HEK293 (cell line): ENCODE measurements around the gene ATG4B.
A peak's percentile ranks its signal among the peaks of the same experiment; 100 is the strongest.

Experiments
- CTCF ChIA-PET: fragments of 350-600 bp; formaldehyde crosslinking; extraction: SDS; loops from one replicate; lab custom pipeline; 2021; ENCODE audit warnings: antibody characterized with exemption; lab: Yijun Ruan, JAX
- POLR2A ChIA-PET: fragments of 300-600 bp; formaldehyde crosslinking; extraction: SDS; loops from one replicate; lab custom pipeline; 2020; ENCODE audit warnings: antibody characterized with exemption, inconsistent platforms; lab: Yijun Ruan, JAX
- H3K27ac ChIP-seq: fragments of 200-500 bp; sonication (Bioruptor generic); 2 replicates; pipeline ENCODE4 v1.5.1; 2014; ENCODE audit warnings: low read depth, low read length, control low read depth, inconsistent platforms; ENCODE audit errors: extremely low read depth
- H3K36me3 ChIP-seq, 2 experiments: fragments of 200-500 bp in 1 of 2; sonication (Bioruptor generic) in 1 of 2; 1 replicate in 1 of 2; 2 replicates in 1 of 2; pipeline ENCODE4 v1.5.1; 2014 to 2017; ENCODE audit warnings: inconsistent platforms in 2 of 2, low read length in 2 of 2; ENCODE audit not compliant: control insufficient read depth in 2 of 2, insufficient read depth in 1 of 2
- H3K4me1 ChIP-seq: fragments of 200-500 bp; sonication (Bioruptor generic); 2 replicates; pipeline ENCODE4 v1.5.1; 2014; ENCODE audit warnings: mild to moderate bottlenecking, low read length, inconsistent platforms; ENCODE audit not compliant: control insufficient read depth, insufficient read depth
- H3K4me3 ChIP-seq: 2 replicates; pipeline ENCODE4 v1.5.1; 2011; ENCODE audit warnings: low read depth, mild to moderate bottlenecking, control low read depth, low read length, moderate library complexity
- H3K9me3 ChIP-seq: fragments of 200-500 bp; sonication (Bioruptor generic); 2 replicates; pipeline ENCODE4 v1.5.1; 2014; ENCODE audit warnings: low read depth, low read length, inconsistent platforms; ENCODE audit not compliant: control insufficient read depth, insufficient read depth
- GLIS1 ChIP-seq: fragments of 450-650 bp; formaldehyde crosslinking; IDR thresholded peaks from 2 replicates; pipeline ENCODE4 v1.5.1; 2016; ENCODE audit warnings: missing biosample characterization, missing genetic modification characterization
- HOXD13 ChIP-seq: sonication (generic); formaldehyde crosslinking; IDR thresholded peaks from 2 replicates; pipeline ENCODE4 v1.8.0; 2022; ENCODE audit warnings: missing genetic modification reagents, borderline replicate concordance
- KLF16 ChIP-seq: fragments of 450-650 bp; formaldehyde crosslinking; IDR thresholded peaks from 2 replicates; pipeline ENCODE4 v1.5.1; 2017; ENCODE audit warnings: missing biosample characterization, missing genetic modification characterization
- SP2 ChIP-seq: fragments of 450-650 bp; formaldehyde crosslinking; IDR thresholded peaks from 2 replicates; pipeline ENCODE4 v1.5.1; 2016; ENCODE audit warnings: missing biosample characterization, missing genetic modification characterization
- TCF7L2 ChIP-seq: IDR thresholded peaks from 2 replicates; pipeline ENCODE4 v1.6.1; 2011; ENCODE audit warnings: low read depth, mild to moderate bottlenecking, inconsistent platforms, low read length, moderate library complexity, borderline replicate concordance
- WT1 ChIP-seq: fragments of 450-650 bp; formaldehyde crosslinking; IDR thresholded peaks from 2 replicates; pipeline ENCODE4 v1.5.1; 2016; ENCODE audit warnings: missing biosample characterization, missing genetic modification characterization
- YY1 ChIP-seq: fragments of 450-650 bp; formaldehyde crosslinking; IDR thresholded peaks from 2 replicates; pipeline ENCODE4 v1.5.1; 2018; ENCODE audit warnings: missing biosample characterization, missing genetic modification characterization
- ZBTB17 ChIP-seq: fragments of 450-650 bp; formaldehyde crosslinking; IDR thresholded peaks from 2 replicates; pipeline ENCODE4 v1.5.1; 2016; ENCODE audit warnings: missing biosample characterization, missing genetic modification characterization
- ZIC2 ChIP-seq: fragments of 450-650 bp; formaldehyde crosslinking; IDR thresholded peaks from 2 replicates; pipeline ENCODE4 v1.5.1; 2016; ENCODE audit warnings: missing biosample characterization, missing genetic modification characterization
- ZNF184 ChIP-seq: fragments of 450-650 bp; IDR thresholded peaks from 2 replicates; pipeline ENCODE4 v1.5.1; 2018; ENCODE audit warnings: missing biosample characterization, mild to moderate bottlenecking, missing genetic modification characterization
- ZNF19 ChIP-seq: fragments of 450-650 bp; formaldehyde crosslinking; IDR thresholded peaks from 2 replicates; pipeline ENCODE4; 2016; ENCODE audit warnings: missing biosample characterization, missing genetic modification characterization, low read depth
- ZNF341 ChIP-seq: fragments of 450-650 bp; formaldehyde crosslinking; IDR thresholded peaks from 2 replicates; pipeline ENCODE4; 2016; ENCODE audit warnings: low read depth, missing biosample characterization, missing genetic modification characterization
- ZNF48 ChIP-seq: fragments of 450-650 bp; formaldehyde crosslinking; IDR thresholded peaks from 2 replicates; pipeline ENCODE4 v1.5.1; 2016; ENCODE audit warnings: missing biosample characterization, missing genetic modification characterization
- ZNF555 ChIP-seq: fragments of 450-650 bp; formaldehyde crosslinking; conservative IDR thresholded peaks from 2 replicates; pipeline ENCODE4 v1.5.1; 2017; ENCODE audit warnings: missing biosample characterization, mild to moderate bottlenecking, missing genetic modification characterization, inconsistent platforms
- ZNF600 ChIP-seq: fragments of 450-650 bp; formaldehyde crosslinking; IDR thresholded peaks from 2 replicates; pipeline ENCODE4 v1.5.1; 2016; ENCODE audit warnings: missing biosample characterization, missing genetic modification characterization
- ZNF621 ChIP-seq: fragments of 450-650 bp; formaldehyde crosslinking; IDR thresholded peaks from 2 replicates; pipeline ENCODE4 v1.5.1; 2017; ENCODE audit warnings: missing biosample characterization, missing genetic modification characterization
- ZNF777 ChIP-seq: fragments of 450-650 bp; formaldehyde crosslinking; IDR thresholded peaks from 2 replicates; pipeline ENCODE4 v1.5.1; 2017; ENCODE audit warnings: missing biosample characterization, missing genetic modification characterization, borderline replicate concordance
- TF ChIP-seq, protein P1 (sequence below): fragments of 450-650 bp; formaldehyde crosslinking; IDR thresholded peaks from 2 replicates; pipeline ENCODE4 v1.5.1; 2016; ENCODE audit warnings: missing biosample characterization, missing genetic modification characterization
- TF ChIP-seq, protein P2 (sequence below): fragments of 450-650 bp; formaldehyde crosslinking; IDR thresholded peaks from 2 replicates; pipeline ENCODE4 v1.5.1; 2016; ENCODE audit warnings: missing biosample characterization, missing genetic modification characterization
- TF ChIP-seq, protein P3 (sequence below): fragments of 450-650 bp; formaldehyde crosslinking; IDR thresholded peaks from 2 replicates; pipeline ENCODE4 v1.5.1; 2016; ENCODE audit warnings: missing biosample characterization, missing genetic modification characterization
- TF ChIP-seq, protein P4 (sequence below): fragments of 450-650 bp; formaldehyde crosslinking; optimal IDR thresholded peaks from 2 replicates; pipeline ENCODE3; 2016; ENCODE audit warnings: missing biosample characterization, mild to moderate bottlenecking, missing genetic modification characterization

Gene ATG4B

DNA sequence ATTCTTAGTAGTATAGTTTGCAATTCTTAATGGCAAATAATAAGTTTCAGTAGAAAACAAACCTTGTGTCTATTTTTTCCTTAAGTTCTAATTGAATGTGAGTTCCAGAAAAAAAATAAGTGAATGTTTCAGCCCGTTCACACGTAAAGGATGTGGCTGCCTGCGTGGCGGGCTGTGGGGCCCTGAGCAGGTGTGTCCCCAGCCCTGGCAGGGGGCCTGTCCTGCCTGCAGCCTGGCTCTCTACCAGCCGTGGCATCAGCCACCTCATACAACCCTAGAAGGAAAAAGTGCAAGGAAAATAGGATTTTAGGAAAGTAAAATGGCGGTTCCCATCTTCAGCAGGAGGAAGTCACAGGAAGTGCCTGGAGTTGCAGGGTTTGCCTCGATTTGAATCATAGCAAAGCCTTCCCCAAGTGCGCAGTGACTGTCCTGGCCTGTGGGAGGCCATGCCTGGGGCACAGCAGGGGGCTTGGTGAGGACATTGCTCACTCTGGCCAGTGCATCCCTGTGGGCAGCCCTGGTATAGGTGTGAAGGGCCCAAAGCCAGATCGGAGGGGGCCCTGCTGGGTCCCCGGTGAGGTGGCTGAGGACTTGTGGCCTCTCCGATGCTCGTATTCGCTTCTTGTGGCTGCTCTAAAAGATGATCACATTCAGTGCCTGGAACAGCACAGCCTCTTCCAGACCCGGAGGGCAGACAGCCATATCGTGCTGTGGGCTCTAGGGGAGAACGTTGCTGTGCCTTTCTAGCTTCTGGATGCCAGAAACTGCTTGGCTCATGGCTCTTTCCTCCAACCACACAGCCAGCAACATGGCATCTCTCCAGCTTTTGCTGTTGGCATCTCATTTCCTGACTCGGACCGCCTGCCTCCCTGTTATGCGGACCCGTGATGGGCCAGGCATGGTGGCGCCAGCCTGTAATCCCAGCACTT lies 36.6 kb downstream of the ATG4B start:
- no peak overlapping the region for H3K27ac ChIP-seq
- H3K36me3 ChIP-seq, result peaks cover 3 to 90% of the 10 kb centered on the region in 2 experiments; a peak in 2 of 3 replicates

DNA sequence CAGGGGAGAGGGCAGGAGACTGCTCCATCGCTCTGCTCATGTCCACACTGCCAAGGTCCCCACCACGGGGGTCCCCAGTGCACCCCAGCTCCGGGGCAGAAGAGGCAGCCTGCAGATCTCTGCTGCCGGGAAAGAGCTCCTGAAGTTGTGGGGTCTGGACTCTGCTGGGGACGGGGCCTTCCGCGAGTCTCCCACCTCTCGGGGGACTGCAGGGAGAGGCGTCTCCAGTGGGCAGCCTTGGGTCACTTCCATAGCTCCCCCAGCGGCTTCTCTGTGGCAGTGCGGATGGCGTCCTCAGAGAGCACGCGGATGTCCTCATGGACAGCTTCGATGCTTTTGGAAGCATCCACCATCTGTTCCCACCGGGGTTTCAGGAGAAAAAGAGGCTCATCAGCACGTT lies 38.4 kb downstream of the ATG4B start:
- no peak for TF ChIP-seq TCF7L2
- TF ChIP-seq, protein P1, sequence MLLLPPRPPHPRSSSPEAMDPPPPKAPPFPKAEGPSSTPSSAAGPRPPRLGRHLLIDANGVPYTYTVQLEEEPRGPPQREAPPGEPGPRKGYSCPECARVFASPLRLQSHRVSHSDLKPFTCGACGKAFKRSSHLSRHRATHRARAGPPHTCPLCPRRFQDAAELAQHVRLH (tag by site-specific recombination), result no peak
- no peak for TF ChIP-seq ZNF48 (tag by site-specific recombination)
- TF ChIP-seq WT1 (tag by site-specific recombination), result no peak
- no peak for TF ChIP-seq ZNF184
- TF ChIP-seq ZNF555 (tag by site-specific recombination), result no peak
- TF ChIP-seq, protein P2, sequence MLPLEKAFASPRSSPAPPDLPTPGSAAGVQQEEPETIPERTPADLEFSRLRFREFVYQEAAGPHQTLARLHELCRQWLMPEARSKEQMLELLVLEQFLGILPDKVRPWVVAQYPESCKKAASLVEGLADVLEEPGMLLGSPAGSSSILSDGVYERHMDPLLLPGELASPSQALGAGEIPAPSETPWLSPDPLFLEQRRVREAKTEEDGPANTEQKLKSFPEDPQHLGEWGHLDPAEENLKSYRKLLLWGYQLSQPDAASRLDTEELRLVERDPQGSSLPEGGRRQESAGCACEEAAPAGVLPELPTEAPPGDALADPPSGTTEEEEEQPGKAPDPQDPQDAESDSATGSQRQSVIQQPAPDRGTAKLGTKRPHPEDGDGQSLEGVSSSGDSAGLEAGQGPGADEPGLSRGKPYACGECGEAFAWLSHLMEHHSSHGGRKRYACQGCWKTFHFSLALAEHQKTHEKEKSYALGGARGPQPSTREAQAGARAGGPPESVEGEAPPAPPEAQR (tag by site-specific recombination), result no peak
- no peak for TF ChIP-seq SP2
- TF ChIP-seq ZNF621, result no peak
- TF ChIP-seq YY1, result no peak
- no peak for TF ChIP-seq KLF16
- Histone ChIP-seq H3K9me3 (no peaks in the 10 kb centered on the region), H3K36me3 (peaks cover 3 to 91% of the 10 kb centered on the region in 2 experiments; a peak in 2 of 3 replicates), H3K4me1 (no peaks in the 10 kb centered on the region), H3K27ac (no peak overlapping the region), H3K4me3 (no peak overlapping the region)
- POLR2A ChIA-PET, result interaction anchor here (1.9 kb wide), 1 partner anchor 10 kb away, joined by 7 read pairs; the partner anchor contains the start of gene DTYMK
- CTCF ChIA-PET, result interaction anchor here (0.5 to 1.2 kb wide), 3 partner anchors 8 to 203 kb away, joined by 3 to 5 read pairs (median 4); partner anchors contain the start of gene DTYMK

More for the DNA sequence above, 36.6 kb downstream of the ATG4B start:
- TF ChIP-seq GLIS1, result 0 out of 2 replicates have a peak, but pooled peaks have one; percentile 16
- 0 out of 2 replicates have a peak, but pooled peaks have one; percentile 24 for TF ChIP-seq ZIC2 (tag by site-specific recombination)
- TF ChIP-seq, protein P3, sequence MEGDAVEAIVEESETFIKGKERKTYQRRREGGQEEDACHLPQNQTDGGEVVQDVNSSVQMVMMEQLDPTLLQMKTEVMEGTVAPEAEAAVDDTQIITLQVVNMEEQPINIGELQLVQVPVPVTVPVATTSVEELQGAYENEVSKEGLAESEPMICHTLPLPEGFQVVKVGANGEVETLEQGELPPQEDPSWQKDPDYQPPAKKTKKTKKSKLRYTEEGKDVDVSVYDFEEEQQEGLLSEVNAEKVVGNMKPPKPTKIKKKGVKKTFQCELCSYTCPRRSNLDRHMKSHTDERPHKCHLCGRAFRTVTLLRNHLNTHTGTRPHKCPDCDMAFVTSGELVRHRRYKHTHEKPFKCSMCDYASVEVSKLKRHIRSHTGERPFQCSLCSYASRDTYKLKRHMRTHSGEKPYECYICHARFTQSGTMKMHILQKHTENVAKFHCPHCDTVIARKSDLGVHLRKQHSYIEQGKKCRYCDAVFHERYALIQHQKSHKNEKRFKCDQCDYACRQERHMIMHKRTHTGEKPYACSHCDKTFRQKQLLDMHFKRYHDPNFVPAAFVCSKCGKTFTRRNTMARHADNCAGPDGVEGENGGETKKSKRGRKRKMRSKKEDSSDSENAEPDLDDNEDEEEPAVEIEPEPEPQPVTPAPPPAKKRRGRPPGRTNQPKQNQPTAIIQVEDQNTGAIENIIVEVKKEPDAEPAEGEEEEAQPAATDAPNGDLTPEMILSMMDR (tag by site-specific recombination), result peak; percentile 35; the same call in 1 of the 2 replicates
- TF ChIP-seq ZBTB17 (tag by site-specific recombination), result 0 out of 2 replicates have a peak, but pooled peaks have one; percentile 14
- TF ChIP-seq ZNF19 (tag by site-specific recombination), result no peak
- TF ChIP-seq ZNF341 (tag by site-specific recombination), result 0 out of 2 replicates have a peak, but pooled peaks have one; percentile 14
- TF ChIP-seq, protein P4, sequence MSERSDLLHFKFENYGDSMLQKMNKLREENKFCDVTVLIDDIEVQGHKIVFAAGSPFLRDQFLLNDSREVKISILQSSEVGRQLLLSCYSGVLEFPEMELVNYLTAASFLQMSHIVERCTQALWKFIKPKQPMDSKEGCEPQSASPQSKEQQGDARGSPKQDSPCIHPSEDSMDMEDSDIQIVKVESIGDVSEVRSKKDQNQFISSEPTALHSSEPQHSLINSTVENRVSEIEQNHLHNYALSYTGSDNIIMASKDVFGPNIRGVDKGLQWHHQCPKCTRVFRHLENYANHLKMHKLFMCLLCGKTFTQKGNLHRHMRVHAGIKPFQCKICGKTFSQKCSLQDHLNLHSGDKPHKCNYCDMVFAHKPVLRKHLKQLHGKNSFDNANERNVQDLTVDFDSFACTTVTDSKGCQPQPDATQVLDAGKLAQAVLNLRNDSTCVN, result no peak
- no peak for TF ChIP-seq ZNF777 (tag by site-specific recombination)
- TF ChIP-seq ZNF600 (tag by site-specific recombination), result peak; percentile 86
- TF ChIP-seq HOXD13 (CRISPR knock-in tag), result no peak
- no peaks in the 10 kb centered on the region for H3K9me3 ChIP-seq
- no peak overlapping the region for H3K4me3 ChIP-seq
- CTCF ChIA-PET, result interaction anchor here (0.7 kb wide), 1 partner anchor 204 kb away, joined by 3 read pairs; no protein-coding TSS in a partner anchor
- POLR2A ChIA-PET, result interaction anchor here (0.5 to 1.9 kb wide), 4 partner anchors 12 to 28 kb away, joined by 4 to 7 read pairs (median 4); partner anchors contain the start of gene DTYMK
- no peaks in the 10 kb centered on the region for H3K4me1 ChIP-seq
